GM21526 (cell line): Measurements from ENCODE around the gene VIM.

Experiments used
- ATAC-seq: cut with Tn5 transposase; IDR thresholded peaks from one replicate; pipeline ENCODE4 v1.9.1; 2021; ENCODE audit warnings: moderate library complexity; ENCODE audit not compliant: unreplicated experiment, low FRiP score

The VIM gene

DNA sequence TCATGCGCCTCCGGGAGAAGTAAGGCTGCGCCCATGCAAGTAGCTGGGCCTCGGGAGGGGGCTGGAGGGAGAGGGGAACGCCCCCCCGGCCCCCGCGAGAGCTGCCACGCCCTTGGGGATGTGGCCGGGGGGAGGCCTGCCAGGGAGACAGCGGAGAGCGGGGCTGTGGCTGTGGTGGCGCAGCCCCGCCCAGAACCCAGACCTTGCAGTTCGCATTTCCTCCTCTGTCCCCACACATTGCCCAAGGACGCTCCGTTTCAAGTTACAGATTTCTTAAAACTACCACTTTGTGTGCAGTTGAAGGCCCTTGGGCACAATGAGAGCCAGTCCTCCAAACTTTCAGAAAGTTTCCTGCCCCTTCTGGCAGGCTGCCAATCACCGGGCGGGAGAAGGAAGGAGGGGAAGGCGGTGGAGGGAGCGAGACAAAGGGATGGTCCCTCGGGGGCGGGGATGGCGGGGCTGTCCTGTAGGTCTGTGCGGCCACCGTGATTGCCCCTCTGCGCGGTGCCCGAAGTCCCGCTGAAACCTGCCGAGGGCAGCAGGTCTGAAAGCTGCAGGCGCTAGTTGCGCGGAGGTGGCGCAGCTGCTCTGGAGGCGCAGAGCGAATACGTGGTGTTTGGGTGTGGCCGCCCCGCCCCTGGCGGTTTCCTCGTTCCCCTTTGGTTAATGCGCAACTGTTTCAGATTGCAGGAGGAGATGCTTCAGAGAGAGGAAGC is 2.1 kb downstream of the VIM start:
- peak; percentile 75 for ATAC-seq

DNA sequence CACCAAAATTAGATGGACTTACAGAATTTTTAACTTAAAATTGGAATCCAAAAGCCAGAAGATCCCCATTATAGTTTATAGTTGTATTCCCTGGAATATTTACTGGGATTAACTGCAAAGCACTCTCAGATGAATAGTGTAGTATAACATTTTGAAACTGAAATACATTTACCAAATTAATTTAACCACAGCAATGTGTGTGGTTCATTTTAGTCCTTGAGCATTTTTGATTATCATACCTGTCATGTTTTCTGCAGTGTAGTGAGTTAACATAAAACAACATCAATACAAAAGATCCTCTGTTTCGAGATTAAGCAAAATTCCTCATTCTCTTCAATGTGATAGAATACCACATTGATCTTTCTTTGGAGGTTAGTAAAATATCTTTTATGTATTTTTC is 3.7 kb downstream of the VIM start:
- no peak for ATAC-seq

DNA sequence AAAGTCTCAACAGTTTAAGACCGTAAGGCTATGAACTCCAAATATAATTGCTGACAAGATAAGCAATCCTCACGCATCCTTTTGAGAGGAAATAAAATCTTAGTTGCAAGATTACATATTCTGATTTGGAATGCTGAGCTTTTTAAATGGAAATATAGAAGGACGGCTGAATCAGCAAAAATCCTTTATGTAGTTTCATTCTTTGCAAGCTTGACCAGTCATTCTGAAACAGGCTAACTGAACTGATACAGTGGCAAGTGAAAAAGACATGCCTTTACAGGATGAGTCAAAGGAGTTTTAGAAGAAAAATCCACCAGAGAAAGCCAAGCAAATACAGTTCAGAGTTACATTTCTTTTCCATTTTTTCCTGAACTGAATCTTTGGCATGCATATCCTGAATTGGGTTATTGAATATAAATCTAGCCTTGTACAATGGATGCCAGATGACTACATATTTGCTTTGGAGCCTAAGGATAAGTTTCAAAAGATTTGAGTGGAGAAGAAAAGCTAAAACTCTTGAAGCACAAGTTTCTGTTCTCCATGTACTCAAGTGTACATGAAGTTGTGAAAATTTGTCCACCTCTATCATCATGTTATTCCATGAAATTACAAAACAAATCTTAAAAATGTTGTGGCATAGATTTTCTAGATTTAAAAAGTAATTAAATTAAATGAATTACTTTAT is 4.4 kb downstream of the VIM start:
- ATAC-seq = no peak

DNA sequence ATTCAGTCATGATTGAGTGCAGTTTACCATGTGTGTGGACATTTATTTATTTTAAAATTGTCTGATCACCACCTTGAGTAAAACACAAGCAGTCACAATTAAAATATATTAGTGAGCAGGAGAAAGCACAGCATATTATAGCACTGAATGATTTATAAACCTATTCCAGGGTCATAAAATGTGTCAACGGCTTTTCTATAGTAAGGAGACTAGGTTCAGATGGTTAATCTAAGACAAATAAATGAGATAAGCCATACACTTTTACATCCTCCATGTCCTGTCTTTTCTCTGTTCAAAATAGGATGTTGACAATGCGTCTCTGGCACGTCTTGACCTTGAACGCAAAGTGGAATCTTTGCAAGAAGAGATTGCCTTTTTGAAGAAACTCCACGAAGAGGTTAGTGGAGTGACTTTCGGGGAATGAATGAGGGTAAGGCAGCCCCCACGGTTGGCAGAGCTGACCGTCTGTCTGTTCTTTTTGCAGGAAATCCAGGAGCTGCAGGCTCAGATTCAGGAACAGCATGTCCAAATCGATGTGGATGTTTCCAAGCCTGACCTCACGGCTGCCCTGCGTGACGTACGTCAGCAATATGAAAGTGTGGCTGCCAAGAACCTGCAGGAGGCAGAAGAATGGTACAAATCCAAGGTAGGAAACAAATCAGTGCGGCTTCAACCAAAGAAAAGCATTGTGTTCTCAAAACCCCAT is 5.4 kb downstream of the VIM start:
- no peak for ATAC-seq

DNA sequence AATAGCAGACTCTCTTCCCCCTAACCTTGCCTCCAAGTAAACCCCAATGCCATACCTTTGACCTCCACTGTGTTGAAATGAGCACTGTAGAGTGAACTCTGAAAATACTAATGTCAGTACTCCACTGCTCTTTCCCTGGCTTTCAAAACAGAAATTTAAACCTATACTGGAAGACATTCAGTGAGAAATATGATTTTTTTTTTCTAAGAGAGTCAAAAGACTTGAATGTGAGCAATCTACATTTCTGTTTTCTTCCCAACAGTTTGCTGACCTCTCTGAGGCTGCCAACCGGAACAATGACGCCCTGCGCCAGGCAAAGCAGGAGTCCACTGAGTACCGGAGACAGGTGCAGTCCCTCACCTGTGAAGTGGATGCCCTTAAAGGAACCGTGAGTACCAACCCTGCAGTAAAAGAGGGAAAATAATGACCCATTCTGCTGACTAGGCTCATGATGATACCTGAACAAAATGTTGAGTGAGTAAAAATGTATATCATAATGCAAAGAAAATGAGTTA is 6.4 kb downstream of the VIM start:
- ATAC-seq = no peak

DNA sequence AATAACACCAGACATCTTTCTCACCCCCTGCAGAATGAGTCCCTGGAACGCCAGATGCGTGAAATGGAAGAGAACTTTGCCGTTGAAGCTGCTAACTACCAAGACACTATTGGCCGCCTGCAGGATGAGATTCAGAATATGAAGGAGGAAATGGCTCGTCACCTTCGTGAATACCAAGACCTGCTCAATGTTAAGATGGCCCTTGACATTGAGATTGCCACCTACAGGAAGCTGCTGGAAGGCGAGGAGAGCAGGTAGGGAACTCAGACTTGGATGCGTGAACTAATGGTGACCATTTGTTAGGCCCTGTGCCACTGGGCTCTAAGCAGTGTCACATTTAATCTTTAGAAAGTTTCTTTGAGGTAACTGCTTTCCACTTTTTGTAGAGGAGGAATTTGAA is 7.1 kb downstream of the VIM start:
- ATAC-seq = no peak

DNA sequence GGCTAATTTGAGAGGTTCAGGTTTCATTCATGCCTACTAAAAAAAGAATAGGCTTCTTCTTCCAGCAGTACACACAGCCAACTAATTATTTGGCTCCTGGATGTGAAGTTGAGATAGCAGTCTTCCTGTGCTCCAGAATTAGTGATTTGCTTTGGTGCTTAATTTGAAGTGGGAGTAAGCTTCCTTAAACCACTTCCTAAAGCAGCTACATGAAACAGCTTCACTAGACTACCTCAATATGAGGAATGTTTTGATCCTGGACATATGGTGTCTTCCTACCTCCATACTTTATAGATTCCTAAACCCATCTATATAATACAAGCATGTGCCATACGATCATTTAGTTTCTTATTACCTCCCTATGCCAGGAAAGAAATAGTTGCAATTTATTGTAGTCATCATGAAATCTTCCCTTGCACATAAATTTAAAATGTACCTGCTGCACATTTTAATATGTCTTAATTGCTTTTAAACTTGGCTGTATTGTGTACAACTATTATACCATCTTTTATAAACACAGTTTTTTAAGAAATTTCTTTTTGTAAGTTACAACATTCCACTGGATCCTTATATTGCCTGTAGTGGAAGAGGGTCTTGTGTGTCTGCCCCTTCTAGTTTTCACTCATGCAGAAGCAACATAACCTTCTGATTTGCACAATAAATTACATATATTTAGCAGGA is 8.6 kb downstream of the VIM start:
- no peak for ATAC-seq

DNA sequence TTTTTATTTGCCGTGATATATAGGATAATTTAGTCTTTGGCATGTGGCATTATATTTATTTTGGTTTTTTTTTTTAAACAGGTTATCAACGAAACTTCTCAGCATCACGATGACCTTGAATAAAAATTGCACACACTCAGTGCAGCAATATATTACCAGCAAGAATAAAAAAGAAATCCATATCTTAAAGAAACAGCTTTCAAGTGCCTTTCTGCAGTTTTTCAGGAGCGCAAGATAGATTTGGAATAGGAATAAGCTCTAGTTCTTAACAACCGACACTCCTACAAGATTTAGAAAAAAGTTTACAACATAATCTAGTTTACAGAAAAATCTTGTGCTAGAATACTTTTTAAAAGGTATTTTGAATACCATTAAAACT is 9.1 kb downstream of the VIM start:
- no peak for ATAC-seq

DNA sequence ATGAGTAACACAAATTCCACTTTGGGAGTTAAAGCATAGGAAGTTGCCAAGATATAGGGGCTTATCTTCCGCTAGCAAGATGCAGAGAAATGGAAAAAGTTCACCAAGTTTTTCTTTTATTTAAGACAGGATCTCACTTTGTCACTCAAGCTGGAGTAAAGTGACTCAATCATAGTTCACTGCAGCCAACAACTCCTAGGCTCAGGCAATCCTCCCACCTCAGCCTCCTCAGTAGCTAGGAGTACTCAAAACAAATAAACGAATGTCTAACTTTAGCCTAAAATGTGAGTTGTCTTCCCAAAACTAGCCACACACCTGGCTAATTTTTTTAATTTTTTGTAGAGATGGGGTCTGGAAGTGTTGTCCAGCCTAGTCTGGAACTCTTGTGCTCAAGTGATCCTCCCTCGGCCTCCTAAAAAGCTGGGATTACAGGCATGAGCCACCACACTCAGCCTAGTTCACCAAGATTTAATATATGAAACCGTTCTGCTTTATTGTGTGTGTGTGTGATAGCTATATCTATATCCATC is 9.9 kb downstream of the VIM start:
- ATAC-seq = no peak

DNA sequence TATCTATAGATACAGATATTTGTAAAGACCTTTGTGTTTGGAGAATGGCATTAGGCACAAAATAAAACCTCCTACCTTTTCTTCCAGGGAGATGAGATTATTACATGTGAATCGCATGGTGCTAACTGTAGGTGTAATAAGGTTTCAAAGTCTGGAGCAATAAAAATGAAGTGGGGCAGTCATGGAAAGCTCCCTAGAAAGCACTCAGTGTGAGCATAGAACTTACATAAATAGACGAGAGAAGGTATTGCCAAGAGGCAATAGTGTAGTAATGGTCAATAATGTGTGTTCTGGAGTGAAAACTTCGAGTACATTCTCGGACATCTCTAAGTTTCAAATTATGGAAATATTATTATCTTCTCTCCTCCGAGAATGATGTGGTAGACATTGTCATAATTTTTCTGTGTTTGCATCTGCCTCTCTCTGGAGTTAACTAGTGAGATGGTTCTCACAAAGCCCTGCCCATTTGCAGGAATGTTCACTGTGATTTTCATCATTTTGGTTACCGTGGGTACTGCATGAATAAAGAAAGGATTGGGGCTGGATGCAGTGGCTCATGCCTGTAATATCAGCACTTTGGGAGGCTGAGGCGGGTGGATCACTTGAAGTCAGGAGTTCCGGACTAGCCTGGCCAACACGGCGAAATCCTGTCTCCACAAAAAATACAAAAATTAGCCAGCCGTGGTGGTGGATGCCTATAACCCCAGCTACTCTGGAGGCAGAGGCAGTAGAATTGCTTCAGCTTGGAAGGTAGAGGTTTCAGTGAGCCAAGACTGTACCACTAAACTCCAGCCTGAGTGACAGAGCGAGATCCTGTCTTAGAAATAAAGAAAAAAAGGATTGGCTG is 10.6 kb downstream of the VIM start:
- ATAC-seq = no peak

DNA sequence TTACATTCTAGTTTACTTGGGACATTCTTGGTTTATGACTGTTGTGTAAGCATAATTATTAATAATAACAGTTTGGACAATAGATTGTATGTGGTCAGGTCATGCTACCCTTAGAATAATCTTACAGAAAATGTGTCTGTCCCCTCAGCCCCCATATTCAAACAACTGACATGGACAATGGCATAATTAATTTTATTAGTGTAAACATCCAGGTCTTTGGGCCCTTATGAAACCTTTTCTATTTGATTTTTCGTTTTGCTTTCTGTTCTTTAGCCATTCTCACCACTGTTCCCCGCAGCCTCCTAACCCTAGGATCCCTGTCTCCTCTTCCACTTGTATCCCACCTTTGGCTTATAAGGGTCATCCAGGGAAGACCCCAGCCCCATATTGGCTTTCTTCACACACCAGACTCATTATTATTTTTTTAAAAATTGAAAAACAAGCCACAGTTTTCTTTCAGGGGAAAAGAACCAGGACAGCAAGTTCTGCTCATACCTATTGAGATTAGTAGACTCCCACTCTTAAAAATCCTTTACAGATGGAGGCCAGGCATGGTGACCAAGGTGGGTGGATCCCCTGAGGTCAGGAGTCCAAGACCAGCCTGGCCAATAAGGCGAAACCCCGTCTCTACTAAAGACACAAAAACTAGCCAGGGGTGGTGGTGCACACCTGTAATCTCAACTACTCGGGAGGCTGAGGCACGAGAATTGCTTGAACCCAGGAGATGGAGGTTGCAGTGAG is 11.5 kb downstream of the VIM start:
- ATAC-seq = no peak

DNA sequence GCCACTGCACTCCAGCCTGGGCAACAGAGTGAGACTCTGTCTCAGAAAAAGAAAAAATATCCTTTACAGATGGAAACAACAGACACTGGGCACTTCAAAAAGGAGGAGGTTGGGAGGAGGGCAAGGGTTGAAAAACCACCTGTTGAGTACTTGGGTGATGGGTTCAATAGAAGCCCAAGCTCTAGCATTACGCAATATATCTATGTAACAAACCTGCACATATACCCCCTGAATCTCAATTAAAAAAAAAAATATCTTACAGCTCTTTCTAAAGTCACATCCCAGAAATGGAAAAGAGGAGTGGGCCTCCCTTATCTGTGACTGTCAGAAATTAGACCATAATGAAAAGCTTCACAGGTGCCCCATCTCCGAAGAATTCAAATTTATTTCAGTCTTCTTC is 12.1 kb downstream of the VIM start:
- no peak for ATAC-seq

DNA sequence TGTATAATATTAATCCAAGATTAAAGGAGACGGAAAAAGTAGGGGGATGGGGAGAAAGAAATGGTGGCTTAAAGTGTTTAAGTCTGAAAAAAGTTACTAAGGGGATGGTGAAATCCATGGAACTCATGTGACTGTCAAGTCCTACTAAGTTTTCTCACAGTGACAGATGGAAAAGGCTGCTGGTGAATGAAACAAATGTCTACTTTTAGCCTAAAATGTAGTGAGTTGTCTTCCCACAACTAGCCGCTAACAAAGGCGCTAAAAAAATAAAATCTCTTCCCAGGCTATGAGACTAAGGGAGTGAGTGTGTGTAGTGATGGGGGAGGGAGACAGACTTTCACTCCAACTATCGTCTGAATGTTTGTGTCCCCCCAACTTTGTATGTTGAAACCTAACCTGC is 12.6 kb downstream of the VIM start:
- ATAC-seq = no peak

DNA sequence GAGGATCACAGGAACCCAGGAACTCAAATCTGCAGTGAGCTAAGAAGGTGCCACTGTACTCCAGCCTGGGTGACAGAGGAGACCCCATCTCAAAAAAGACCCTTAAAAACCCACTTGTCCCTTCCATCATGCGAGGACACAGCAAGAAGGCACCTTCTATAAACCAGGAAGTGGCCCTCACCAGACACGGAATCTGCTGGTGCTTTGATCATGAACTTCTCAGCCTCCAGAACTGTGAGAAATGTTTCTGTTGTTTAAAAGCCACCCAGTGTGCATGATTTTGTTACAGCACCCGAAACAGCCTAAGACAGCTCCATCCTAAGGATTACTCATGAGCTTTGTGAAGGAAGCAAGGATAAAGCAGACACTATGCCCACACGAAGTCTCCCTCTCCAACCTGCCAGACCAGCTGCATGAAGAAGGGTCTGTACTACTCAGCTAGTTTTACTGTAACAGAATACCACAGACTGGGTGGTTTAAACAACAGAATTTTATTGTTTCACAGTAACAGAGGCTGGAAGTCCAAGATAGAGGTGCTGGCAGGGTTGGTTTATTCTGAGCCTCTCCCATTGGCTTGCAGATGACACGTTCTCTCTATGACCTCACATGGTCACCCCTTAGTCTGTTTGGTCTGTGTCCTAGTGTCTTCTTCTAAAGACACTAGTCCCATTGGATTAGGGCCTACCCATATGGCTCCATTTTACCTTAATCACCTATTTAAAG is 13.7 kb downstream of the VIM start:
- ATAC-seq = no peak

DNA sequence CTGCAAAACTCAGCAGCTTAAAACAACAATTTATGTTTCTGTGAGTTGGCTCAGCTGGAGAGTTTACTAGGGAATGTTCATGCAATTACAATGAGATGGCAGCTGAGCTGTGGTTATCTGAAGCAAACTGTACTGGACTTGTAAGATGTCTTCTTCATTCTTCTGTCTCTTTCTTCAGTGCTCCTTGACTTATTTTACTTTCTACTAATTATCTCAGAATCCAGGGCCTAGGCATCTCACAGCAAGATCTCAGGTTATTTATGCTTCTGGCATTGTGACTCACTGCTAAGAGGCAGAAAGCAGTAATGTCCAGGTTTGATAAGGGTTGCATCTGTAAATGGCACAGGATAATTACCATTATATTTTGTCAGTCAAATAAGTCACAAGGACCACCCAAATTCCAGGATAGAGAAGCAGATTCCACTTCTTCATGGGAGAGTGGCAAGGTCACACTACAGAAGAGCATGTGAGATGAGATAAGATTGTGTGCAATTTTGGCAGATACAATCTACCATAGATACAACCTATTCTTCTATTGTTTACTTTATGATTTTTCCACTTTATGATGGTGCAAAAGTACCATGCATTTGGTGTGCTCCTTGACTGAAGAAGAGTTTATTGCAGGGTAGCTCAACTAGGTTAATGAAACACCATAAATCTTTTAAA is 16.8 kb downstream of the VIM start:
- no peak for ATAC-seq

DNA sequence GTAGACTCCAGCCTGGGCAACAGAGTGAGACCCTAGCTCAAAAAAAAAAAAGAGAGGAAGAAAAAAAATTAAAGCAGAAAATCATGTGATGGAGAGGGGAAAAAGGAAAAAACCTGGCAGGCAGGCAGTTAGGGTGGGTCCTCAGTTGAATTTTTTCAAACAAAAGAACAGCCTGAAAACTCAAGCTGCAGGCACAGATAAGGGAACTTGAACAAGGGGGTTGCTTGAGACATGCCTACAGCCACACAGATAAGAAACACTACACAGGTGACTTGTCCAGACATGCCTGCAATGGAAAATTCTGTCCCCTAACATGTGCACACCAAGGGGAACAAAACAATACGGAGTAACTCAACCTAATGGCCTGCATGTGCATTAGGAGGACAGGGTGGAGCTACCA is 19.2 kb downstream of the VIM start:
- ATAC-seq = no peak

DNA sequence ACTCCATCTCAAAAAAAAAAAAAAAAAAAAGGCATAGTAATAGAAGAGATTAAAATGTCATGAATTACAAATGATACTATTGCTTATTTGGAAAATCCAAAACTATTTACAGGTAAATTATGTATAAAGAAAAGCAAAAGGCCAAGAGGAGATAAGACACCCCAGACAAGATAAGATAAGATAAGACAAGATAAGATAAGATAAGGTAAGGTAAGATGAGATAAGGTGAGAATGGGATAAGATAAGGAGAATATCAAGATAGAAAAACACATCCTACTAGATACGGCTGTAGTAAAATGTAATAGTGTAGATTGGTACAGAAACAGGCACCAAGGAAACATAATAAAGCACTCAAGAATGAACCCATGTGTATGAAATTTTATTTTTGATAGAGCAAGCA is 20.9 kb downstream of the VIM start:
- ATAC-seq = no peak

DNA sequence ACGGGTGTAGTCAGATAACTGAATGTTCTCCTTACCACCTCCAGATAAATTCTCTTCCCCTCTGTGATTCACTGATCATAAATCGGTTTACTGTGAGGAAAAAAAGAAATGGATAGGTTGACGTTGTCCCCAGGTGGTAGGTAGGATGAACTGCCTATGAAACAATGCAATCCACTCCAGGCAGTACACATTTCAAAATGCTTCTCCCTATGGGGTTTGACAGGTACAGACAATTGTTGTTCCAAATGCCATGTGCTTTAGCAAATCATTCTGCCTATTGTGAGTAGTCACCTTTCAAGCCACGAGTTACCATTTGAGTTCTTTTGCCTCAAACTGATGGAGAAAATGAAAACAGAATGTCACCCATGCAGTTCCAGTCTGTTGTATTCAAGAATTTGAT is 21.8 kb downstream of the VIM start:
- ATAC-seq = no peak
